Putamen (tissue), 1 donor: ENCODE results near the gene UAP1.
"Not testable (repeated sequence)": the region's sequence is repeated elsewhere in the genome, so short reads cannot be mapped to it uniquely, and the experiment has no call there.

Experiments
- DNase-seq: peaks from one replicate; pipeline ENCODE4 v3.0.0-alpha.2; 2016; ENCODE audit warnings: low spot score

Gene UAP1

GRCh38 chr1:162565460-162565859, 3.9 kb downstream of the UAP1 start:
- no peak for DNase-seq

DNA sequence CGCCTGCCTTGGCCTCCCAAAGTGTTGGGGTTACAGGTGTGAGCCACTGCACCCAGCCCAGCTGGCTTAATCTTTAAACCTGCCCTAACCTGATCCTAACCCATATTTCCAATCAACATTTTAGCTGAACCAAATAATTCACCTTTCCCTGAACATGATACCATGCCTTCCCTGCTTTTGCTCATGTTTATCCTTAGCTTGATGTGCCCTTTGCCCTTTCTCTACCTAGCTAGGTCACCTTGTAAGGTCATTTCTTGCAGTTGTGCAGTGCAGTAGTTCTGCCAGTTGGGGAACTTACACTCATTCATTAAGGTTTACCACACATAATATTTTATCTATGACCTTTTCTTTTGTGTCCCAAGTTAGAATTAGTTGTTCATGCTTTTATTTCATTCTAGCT, 5.3 kb downstream of the UAP1 start:
- no peak for DNase-seq

DNA sequence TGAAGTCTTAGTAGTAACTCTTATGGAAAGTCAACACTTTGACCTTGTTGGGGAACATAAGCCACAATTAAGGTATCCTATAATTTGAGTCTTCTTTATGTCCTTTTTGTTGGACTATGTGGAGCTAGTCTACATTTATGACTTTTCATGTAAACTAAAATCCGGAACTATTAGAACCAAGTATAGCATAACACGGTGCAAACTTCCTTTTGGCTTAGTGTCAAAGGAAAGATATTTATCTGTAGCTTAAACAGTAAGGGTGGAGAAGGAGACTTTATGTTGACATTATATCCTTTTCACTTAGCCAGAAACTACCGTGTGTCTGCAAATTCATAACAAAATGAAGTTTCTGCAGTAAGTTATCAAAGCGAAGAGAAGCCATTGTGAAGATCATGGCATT, 7.3 kb downstream of the UAP1 start:
- DNase-seq, result no peak

DNA sequence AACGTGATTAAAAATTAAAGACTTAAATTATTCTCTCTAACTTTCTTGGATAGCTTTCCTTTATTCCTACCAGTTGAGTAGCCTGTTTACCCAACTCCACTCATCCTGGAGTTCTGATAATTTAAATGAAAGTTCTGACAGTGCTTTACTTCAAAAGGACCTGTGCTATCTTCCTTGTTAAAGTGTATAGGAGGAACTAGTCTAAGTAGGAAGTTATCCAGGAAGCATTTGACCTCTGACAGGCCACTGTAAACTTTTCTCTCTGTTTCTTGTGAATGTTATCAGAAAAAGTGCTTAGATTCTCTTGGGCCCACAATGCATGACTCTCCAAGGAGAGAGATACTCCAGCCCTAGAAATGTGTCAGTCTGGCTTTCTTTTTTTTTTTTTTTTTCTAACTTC, 9.2 kb downstream of the UAP1 start:
- no peak for DNase-seq

DNA sequence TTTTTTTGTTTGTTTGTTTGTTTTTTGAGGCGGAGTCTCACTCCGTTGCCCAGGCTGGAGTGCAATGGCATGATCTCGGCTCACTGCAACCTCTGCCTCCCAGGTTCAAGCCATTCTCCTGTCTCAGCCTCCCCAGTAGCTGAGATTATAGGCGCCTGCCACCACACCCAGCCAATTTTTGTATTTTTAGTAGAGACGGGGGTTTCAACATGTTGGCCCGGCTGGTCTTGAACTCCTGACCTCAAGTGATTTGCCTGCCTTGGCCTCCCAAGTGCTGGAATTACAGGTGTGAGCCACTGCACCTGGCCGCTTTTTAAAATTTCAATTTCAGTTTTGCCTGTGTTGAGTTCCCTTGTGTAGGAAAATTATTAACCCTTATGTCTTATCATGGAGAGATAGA, 9.6 kb downstream of the UAP1 start:
- not testable (repeated sequence) for DNase-seq

DNA sequence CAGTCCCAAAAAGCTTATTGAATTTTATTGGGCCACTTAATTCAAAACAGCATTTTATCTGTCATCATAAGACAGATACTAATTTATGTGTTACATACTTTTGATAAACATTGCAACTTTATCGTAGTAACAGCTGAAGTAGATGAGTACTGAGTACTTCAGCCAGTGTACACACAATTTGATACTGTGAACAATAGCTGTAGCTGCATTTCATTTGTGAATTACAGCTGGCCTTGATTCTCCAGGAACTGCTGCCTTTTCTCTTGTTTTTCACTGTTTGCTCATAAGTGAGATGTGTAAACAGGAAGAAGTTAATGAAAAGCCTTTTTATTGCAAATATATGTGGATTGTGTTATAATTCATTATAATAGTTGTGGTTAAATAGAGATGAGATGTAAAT, 10.2 kb downstream of the UAP1 start:
- DNase-seq, result no peak

DNA sequence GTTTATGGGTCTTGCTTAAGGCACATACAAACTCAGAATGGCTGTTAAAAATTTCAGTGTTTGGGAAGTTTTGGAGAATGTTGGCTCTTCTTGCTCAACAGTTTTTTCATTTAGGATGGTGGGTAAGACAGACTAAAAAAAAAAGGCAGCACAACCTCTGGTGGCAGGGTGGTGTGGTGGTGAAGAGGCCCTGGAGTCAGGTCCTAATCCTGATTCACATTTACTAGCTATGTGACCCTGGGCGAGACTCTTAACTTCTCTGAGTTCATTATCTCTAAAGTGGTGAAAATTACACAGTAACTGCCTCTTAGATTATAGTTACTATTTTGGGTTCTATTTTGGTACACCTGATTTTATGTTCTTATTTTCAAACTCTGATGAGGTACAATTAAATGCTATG, 11.6 kb downstream of the UAP1 start:
- no peak for DNase-seq

DNA sequence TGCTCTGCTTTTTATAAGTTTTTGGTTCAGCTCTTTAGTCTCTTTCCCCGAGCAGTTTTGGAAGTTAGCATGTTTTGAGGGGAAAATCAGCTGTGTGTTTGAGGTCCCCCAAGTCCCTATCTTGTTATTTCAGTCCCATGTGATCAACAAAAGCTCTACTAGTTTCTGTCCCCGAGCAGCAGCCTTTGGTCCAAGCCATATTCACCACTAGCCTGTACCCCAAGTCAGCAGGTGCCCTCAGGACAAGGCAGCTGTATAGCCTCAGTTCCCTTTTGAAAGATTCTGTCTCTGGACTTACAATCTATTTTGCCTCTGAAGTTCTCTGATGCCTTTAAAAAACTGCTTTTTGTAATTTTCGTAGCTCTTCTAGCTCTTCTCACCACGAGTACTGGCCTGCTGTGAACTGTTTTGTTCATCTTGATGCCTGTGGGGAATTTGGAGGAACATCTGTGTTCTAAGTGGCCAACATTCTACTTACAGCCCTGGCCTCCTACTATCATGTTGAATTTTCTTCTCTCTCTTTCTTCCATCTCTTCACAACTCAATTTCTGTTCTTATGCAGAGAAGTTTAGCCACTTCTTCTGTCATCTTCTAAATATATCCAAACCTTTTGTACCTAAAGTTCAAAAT, 16.7 kb downstream of the UAP1 start:
- no peak for DNase-seq

DNA sequence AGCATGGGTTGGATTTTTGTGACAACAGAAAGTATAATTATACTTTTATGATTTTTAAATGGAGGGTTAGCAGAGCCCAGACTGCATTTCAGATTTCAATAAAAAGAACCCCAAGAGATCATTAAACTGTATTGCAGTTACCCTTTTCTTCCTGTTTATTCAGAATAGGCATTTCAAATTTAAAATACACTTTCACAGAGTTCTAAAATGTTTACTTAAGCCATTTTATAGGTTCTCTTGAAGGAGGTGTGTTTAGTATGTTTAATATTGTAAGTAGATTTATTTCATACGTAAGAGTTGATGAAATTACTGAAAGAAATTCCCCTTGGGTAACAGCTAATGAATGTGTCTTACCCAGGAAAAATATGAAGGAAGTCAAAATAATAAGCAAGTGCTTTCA, 17.4 kb downstream of the UAP1 start:
- no peak for DNase-seq

DNA sequence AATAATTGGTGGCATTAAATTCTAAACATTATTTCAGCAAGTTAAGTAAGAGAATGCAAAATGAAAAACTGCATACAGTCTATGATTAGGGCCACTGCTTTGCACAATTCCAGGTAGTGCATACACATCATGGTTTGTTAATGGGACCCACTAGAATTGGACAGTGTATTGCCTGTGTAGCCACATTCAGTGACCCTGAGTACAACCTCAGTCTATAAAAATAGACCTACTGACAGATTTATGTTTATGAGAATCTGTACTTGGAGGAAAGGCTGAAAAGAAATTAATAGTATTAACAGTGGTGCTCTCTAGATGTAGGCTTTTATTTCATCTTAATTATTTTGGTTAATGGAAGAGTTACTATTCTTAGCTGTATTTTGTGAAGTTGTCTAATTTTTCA, 18.8 kb downstream of the UAP1 start:
- no peak for DNase-seq

GRCh38 chr1:162582901-162583300, 21.4 kb downstream of the UAP1 start:
- DNase-seq, result not testable (repeated sequence)

DNA sequence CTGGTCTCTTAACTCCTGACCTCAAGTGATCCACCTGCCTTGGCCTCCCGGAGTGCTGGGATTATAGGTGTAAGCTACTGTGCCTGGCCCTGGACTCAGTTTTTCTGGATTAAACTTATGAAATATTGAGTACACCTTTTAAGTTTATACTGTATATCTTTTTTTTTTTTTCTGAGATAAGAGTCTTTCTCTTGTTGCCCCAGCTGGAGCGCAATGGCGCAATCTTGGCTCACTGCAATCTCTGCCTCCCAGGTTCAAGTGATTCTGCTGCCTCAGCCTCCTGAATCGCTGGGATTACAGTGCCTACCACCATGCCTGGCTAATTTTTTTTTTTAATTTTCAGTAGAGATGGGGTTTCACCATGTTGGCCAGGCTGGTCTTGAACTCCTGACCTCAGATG, 23.6 kb downstream of the UAP1 start:
- not testable (repeated sequence) for DNase-seq

GRCh38 chr1:162587347-162587746, 25.8 kb downstream of the UAP1 start:
- DNase-seq, result no peak

GRCh38 chr1:162587761-162588260, 26.3 kb downstream of the UAP1 start:
- DNase-seq, result no peak

DNA sequence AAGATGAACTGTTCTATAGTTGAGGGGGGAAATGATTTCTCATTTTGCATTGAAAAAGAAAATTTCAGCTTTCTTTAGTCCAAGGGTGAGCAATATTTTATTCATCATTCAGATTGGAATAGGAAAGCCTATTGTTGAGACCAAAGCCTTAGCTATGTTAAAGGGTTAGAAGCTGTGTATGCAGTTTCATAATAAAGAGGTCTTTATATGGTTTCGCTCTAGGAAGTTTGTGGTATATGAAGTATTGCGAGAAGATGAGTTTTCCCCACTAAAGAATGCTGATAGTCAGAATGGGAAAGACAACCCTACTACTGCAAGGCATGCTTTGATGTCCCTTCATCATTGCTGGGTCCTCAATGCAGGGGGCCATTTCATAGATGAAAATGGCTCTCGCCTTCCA, 28.6 kb downstream of the UAP1 start:
- no peak for DNase-seq

DNA sequence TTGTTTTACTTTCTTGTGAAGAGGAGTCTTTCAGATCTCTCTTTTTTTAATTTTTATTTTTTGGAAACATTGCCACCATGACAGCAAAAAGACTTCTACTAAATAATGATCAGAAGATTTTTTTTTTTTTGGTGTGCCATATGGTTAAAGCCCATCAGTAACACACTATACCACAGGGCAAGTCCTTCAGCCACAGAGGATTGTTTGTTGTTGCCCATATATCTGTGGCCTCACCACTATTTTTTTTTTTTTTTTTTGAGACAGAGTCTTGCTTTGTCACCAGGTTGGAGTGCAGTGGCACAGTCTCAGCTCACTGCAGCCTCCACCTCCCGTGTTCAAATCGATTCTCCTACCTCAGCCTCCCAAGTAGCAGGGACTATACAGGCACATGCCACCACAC, 29.2 kb downstream of the UAP1 start:
- DNase-seq, result no peak

DNA sequence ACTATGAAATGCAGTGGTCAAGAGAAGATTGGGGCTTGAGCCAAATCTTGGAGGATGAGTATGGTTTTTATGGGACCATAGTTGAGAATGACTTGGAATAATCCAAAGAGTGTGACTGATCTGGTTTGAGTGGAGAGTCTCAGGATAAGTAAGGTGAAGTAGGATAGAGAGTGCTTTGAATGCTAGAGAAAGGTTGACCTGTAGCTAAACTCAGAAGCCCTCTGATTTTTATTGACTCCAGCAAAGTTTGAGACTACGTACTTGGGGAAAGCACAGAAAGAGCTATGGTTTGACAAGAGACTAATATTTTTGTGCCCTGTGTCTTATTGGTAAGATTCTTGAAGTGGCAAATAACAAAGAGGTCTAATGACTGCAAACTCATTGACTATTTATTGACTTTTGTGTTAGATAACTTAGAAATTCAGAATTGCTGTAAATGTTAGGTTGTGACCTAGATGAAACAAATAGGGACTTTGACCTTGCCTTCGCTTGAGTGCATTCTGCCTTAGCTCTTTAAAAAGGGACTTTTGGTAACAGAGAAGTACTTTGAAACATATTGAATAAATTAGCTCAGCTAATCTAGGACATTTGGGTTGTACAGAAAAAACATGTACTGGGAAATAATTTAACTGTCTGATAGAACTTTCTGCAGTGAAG, 35.1 kb downstream of the UAP1 start:
- DNase-seq, result no peak

- DNase-seq, result no peak
Observed at GRCh38 chr1:162599451-162599850, 37.9 kb downstream of the UAP1 start.

DNA sequence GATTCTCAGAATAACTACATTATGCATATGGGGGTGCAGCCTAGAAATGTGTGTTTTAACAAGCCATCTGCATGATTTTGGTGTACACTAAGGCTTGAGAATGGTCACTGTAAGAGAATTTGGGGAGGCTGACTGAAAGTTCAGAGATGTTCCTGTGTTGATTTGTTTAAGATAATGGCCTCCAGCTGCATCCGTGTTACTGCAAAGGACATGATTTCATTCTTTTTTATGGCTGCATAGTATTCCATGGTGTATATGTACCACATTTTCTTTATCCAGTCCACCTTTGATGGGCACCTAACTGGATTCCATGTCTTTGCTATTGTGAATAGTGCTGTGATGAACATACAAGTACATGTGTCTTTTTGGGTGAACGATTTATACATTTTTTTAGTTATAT, 41.6 kb downstream of the UAP1 start:
- not testable (repeated sequence) for DNase-seq

DNA sequence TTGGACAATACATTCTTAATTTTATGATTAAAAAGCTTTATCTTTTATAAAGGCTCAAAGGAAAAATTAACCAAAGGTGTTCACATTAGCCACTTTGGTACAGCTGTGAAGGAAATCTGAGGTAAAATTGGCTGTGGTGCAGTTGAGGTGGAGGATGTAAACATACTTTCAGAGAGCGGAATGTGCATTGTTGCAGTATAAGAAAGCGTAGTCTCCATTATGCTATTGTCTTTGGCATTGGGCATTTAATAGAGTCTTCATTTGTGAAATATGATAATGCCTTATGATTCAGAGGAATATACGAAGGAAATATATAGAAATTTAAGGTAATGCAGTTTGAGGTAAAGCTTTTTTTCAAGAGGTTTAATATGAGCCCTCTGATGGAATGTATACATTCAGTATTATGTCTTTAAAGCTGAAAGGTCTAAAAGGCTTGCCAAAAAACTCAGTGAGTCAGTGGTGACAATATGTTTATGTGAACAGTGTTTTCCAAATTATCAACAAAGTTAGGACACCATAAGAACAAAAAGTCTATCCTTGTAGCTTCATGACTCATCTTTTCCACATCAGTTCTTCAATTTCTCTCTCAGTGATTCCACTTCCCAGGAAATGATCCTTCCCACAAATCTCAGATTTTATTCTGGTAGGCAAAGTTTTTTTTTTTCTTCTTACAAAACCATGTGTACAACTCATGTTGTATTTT, 43.9 kb downstream of the UAP1 start:
- no peak for DNase-seq

DNA sequence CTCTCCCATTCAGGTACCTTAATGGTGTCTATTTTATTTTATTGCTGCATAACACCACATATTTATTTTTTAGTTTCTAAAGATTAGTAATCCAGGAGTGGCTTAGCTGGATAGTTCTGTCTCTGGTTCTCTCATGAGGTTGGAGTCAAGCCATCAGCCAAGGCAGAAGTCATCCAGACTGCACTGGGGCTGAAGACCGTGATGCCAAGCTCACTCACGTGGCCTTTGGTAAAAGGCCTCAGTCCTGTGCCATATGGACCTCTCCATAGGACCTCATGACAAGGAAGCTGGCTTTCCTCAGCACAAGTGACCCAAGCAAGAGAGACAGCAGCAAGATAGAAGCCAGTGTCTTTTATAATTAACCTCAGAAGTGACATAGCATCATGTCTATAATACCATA, 47.8 kb downstream of the UAP1 start:
- no peak for DNase-seq

DNA sequence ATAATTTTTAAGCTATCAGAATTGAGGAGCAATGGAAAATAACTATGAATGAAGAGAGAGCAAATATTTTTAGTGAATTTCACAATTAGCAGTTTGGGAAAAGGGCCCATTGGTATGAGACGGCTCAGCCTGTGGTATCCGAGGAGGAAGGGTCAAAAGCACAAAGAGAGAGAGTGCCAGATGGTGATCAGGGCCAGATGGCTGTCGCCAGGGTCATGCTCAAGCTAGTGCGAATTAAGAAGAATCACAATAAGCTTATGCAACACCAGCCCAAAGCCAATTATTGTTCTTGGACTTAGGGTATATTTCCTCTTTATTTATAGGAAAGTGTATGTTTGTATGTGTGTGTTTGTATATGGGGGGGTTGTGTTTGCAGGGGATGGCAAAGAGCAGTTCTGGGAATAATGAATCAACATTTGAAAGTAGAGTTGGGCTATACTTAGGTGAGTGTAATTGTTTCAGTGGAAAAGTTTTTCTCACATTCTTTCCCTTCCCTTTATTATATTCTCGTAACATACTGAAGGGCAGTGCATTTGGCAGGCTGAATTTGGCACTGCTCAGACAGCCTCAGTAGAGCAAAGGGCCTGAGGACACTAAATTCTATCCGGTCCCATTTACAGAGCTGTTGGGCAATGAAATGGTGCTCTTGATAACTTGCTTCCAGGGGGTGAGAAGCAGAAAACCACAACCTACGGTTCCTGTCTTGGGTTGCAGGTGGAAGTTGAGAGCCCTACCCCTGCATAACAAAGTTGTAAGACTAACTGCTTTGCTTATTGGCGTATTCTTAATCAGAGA, 51.3 kb downstream of the UAP1 start:
- DNase-seq, result no peak

GRCh38 chr1:162616848-162617247, 55.3 kb downstream of the UAP1 start:
- no peak for DNase-seq
